Right atrium auricular region (tissue), 2 donors: Measurements from ENCODE around the gene LARP4. TPM values are rescaled to one million over a fixed set of nuclear protein-coding genes. Genes with fewer than 3 reads are reported as not detected.

ENCODE experiments used
- DNase-seq: peaks from one replicate; pipeline ENCODE4 v3.0.0-alpha.2; 2019; ENCODE audit warnings: low spot score
- H3K27ac ChIP-seq, 2 donors: fragments of 200-600 bp; sonication (generic); 1 replicate in 1 of 2; 2 replicates in 1 of 2; pipeline ENCODE4 v1.5.1; 2016 to 2019
- H3K27me3 ChIP-seq, 2 donors: fragments of 200-600 bp; sonication (generic); one replicate each; pipeline versions ENCODE4 v1.5.1 to v1.6.0; 2017 to 2019
- H3K36me3 ChIP-seq: fragments of 200-600 bp; sonication (generic); one replicate; pipeline ENCODE4 v1.5.1; 2016
- H3K4me1 ChIP-seq, 2 donors: fragments of 200-600 bp; sonication (generic); one replicate each; pipeline versions ENCODE4 v1.5.1 to v1.6.0; 2017 to 2019
- H3K4me3 ChIP-seq, 2 donors: fragments of 200-600 bp; sonication (generic); 1 replicate in 1 of 2; 2 replicates in 1 of 2; pipeline ENCODE4 v1.5.1; 2017 to 2019; ENCODE audit warnings: mild to moderate bottlenecking in 1 of 2, moderate library complexity in 1 of 2
- H3K9me3 ChIP-seq, 2 donors: fragments of 200-600 bp; sonication (generic); one replicate each; pipeline ENCODE4 v1.5.1; 2019
- CTCF ChIP-seq, 2 donors: fragments of 200-600 bp; sonication (generic); IDR thresholded peaks; one replicate each; pipeline ENCODE4 v1.5.1; 2019; ENCODE audit warnings: antibody characterized with exemption in 2 of 2
- total RNA-seq, 2 donors: library from RNA; depleted of rRNA; stranded (reverse); fragments of >200 nt; gene quantifications; one replicate each; pipeline ENCODE4 v1.1.0, GENCODE V29; 2016

LARP4 gene
- total RNA-seq, 2 donors from 2014 or later, result 42.9 to 43.0 TPM

- DNase-seq, result no peak
- H3K27me3 ChIP-seq, result no peaks in the 10 kb centered on the region
- TF ChIP-seq CTCF (IDR thresholded peaks at IDR 0.05), result no peak
- no peaks in the 10 kb centered on the region for H3K9me3 ChIP-seq
- H3K36me3 ChIP-seq, result peaks cover 36% of the 10 kb centered on the region
- H3K27ac ChIP-seq, result no peak overlapping the region
- H3K4me3 ChIP-seq, result no peak overlapping the region
- H3K4me1 ChIP-seq, result no peaks in the 10 kb centered on the region
Observed at GRCh38 chr12:50452795-50453194, 52.1 kb downstream of the LARP4 start.

- no peaks in the 10 kb centered on the region for H3K4me1 ChIP-seq
- no peaks in the 10 kb centered on the region for H3K9me3 ChIP-seq
- H3K27ac ChIP-seq, result no peak overlapping the region
- H3K36me3 ChIP-seq, result peaks cover 30% of the 10 kb centered on the region
- TF ChIP-seq CTCF (IDR thresholded peaks at IDR 0.05), result no peak
- no peak overlapping the region for H3K4me3 ChIP-seq
- no peak for DNase-seq
- H3K27me3 ChIP-seq, result no peaks in the 10 kb centered on the region
Observed at GRCh38 chr12:50453872-50454271, 53.2 kb downstream of the LARP4 start.

- TF ChIP-seq CTCF (IDR thresholded peaks at IDR 0.05), result no peak
- Histone ChIP-seq H3K9me3 (no peaks in the 10 kb centered on the region), H3K27ac (no peak overlapping the region), H3K4me3 (no peak overlapping the region), H3K4me1 (no peaks in the 10 kb centered on the region), H3K27me3 (no peaks in the 10 kb centered on the region), H3K36me3 (peaks cover 71% of the 10 kb centered on the region)
- no peak for DNase-seq
Observed at GRCh38 chr12:50458606-50459005, 57.9 kb downstream of the LARP4 start.

GRCh38 chr12:50467439-50467838, 66.8 kb downstream of the LARP4 start:
- Histone ChIP-seq H3K4me3 (no peak overlapping the region), H3K4me1 (no peaks in the 10 kb centered on the region), H3K27ac (no peak overlapping the region), H3K27me3 (no peaks in the 10 kb centered on the region), H3K9me3 (no peaks in the 10 kb centered on the region), H3K36me3 (peaks cover 72% of the 10 kb centered on the region)
- TF ChIP-seq CTCF (IDR thresholded peaks at IDR 0.05), result no peak
- no peak for DNase-seq

- no peak overlapping the region for H3K27ac ChIP-seq
- H3K27me3 ChIP-seq, result no peaks in the 10 kb centered on the region
- peaks cover 52% of the 10 kb centered on the region for H3K36me3 ChIP-seq
- TF ChIP-seq CTCF (IDR thresholded peaks at IDR 0.05), result no peak
- H3K4me1 ChIP-seq, result no peaks in the 10 kb centered on the region
- H3K9me3 ChIP-seq, result no peaks in the 10 kb centered on the region
- DNase-seq, result no peak
- H3K4me3 ChIP-seq, result no peak overlapping the region
Observed at GRCh38 chr12:50477241-50477832, 76.7 kb downstream of the LARP4 start.

- DNase-seq, result no peak
- no peak for TF ChIP-seq CTCF (IDR thresholded peaks at IDR 0.05)
- Histone ChIP-seq H3K27ac (no peak overlapping the region), H3K9me3 (no peaks in the 10 kb centered on the region), H3K36me3 (no peaks in the 10 kb centered on the region), H3K4me1 (no peaks in the 10 kb centered on the region), H3K27me3 (no peaks in the 10 kb centered on the region), H3K4me3 (no peak overlapping the region)
Observed at GRCh38 chr12:50482571-50482970, 81.9 kb downstream of the LARP4 start.
